HTR-8/SVneo (cell line): ENCODE measurements around the gene NCOA6.
"Not testable (repeated sequence)": the region's sequence is repeated elsewhere in the genome, so short reads cannot be mapped to it uniquely, and the experiment has no call there.

ENCODE experiments used
- DNase-seq: peaks from one replicate; pipeline ENCODE4 v3.0.0; 2011; ENCODE audit warnings: low spot score, mixed read lengths; ENCODE audit not compliant: insufficient read length
- FAIRE-seq: peaks from 2 replicates; lab custom pipeline; 2011; peaks lifted over from hg19 to GRCh38; lab: Jason Lieb, UNC

The NCOA6 gene

GRCh38 chr20:34780291-34780690, 45.2 kb downstream of the NCOA6 start:
- not testable (repeated sequence) for FAIRE-seq, DNase-seq

GRCh38 chr20:34776177-34776576, 49.3 kb downstream of the NCOA6 start:
- no peak for DNase-seq
- no peak for FAIRE-seq

DNA sequence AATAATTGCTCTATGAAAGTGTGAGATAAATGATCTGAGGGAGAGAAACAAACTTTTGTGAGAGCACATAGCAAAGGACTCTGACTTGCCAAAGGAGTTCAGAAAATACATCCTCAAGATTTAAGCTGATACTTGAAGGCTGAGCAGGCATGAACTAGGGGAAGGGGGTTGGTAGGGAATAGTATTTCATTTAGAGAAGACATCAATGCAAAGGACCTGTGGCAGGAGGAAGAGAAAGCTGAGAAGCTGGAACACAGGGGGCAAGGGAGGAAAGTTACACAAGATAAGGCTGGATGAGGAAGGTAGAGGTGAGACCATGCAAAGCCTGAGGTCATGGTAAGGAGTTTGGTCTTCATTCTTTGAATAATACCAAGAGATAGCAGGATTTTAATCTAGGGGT, 50.6 kb downstream of the NCOA6 start:
- no peak for DNase-seq
- no peak for FAIRE-seq

- DNase-seq: no peak
These were observed 51.0 kb downstream of the NCOA6 start for GRCh38 chr20:34774449-34774848.

DNA sequence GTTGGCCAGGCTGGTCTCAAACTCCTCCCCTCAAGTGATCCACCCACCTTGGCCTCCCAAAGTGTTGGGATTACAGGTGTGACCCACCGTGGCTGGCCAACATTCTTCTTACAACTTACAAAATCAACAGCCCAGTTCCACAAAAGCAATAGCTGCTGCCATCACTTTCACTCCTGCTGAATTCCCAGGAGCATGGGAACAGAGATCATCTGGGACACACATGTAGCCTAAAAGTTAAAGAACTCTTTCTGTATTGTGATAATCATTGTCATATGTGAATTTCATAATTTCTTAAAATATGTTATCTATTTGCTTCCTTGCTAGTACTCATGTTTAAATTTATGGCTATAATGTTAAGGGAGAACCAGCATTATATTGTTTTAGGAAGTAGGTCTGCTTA, 51.7 kb downstream of the NCOA6 start:
- DNase-seq: no peak
- FAIRE-seq: no peak

More at GRCh38 chr20:34774449-34774848, 51.0 kb downstream of the NCOA6 start:
- no peak for FAIRE-seq

DNA sequence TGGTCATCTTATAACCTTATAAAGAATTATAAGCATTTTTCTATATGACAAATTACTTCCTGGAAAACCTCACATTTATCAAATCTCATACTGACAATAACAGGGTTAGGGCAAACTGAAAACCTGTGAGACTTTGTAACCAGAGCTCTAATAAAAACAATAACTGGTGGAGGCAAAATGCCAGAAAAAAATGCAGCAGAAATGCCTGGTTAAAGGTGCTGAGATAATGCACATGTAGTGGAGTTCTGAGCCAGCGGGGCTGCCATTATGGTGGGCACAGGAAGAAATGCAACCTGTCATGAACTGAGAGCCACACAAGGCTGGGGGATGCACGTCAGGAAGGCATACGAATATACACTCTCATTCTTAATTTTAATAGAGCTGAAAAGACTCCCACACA, 53.0 kb downstream of the NCOA6 start:
- no peak for FAIRE-seq
- DNase-seq: no peak

DNA sequence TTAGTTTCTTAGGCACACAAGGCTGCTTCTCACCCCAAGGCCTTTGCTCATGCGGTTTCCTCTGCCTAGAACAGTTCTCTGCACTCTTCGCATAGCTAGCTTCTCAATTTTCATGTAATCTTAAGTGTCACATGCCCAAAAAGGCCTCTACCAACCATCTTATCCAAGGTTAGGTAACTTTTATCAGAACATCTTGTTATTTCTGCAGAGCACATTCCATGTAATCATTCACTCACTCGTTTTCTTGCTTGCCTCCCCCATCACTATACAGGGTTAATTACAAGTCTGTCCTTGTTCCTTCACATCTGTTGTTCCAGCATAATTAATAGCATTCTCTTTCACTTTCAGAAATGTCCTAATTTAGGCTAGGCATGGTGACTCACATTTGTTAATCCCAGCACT, 53.8 kb downstream of the NCOA6 start:
- FAIRE-seq (no peak), DNase-seq (no peak)

GRCh38 chr20:34768096-34768495, 57.4 kb downstream of the NCOA6 start:
- DNase-seq: peak; percentile 44
- peak; percentile 16 for FAIRE-seq

GRCh38 chr20:34762031-34762555, 63.4 kb downstream of the NCOA6 start:
- FAIRE-seq (no peak), DNase-seq (no peak)

GRCh38 chr20:34755367-34755766, 70.1 kb downstream of the NCOA6 start:
- DNase-seq: no peak
- FAIRE-seq: no peak

DNA sequence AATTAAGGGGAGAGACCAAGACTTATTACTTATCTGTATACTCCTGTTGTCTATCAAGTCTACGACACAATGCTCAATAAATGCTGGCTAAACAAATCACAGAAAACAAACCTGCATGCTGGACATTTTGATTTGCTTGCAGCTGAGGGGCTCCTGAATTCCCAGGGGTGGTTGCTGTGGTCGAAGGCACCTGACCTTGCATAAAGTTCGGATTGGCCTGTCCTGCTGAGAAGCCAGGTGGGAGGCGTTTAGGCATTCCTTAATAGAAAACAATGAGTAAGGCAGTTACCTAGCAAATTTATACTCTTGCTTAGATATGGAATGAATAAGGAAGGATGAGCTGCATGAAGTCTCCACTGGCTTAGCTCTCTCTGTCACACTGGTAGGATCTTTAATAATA, 70.8 kb downstream of the NCOA6 start:
- no peak for FAIRE-seq
- no peak for DNase-seq

- FAIRE-seq: no peak
- DNase-seq: no peak
These were observed 71.6 kb downstream of the NCOA6 start for GRCh38 chr20:34753706-34754461.

DNA sequence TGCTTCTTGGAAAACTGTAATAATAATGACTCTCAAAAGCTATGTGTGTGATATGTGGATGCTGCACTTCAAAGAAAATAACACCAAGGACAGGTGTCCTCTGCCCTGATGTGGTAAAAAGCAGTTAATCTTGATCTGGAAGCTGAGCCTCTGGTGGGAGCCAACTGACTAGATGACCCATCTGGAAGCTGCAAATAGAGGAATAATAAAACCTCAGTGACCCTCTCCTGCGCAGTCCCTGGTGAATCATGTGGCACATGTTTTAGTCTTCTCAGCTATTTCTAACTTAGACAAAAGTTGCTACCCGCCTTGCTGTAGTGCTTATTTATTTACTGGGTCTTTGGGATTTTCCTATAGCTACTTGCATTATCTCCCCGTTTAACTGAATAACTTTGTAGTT, 74.0 kb downstream of the NCOA6 start:
- no peak for FAIRE-seq
- DNase-seq: no peak

DNA sequence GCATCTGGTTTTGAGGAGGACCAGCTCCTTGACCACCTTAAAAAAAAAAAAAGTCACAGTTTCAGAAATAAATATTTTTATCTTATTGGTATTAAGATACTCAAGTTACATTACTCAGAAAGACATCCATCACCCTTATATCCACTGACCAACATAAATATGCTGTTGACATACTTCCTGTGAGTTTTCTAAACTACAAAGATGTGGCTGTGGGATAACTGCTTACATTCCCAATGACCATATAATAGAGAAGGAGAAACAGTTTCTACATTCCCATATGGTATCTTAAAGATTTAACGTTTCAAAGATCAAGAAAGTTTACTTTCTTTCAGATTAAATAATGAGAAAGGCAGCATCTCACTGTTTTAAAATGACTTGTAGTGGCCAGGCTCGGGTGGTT, 75.0 kb downstream of the NCOA6 start:
- DNase-seq (no peak), FAIRE-seq (no peak)

DNA sequence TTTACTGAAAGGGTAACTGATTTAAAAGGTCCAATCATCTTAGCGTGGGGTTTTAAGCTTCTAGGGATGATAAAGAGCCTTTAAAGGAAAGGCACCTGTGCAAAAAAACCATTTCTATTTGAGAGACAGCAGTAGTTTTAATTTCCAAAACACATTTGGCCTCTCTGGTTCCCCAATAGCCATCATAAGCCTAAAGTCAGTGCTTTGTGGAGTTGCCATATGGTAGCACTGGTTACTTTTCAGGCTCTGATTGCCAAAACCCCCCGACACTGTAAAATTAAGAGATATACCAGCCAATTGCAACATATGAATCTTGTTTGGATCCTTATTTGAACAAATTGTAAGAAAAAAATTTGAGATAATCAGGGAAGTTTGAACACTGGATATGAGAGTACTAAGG, 76.7 kb downstream of the NCOA6 start:
- no peak for FAIRE-seq
- DNase-seq: no peak

DNA sequence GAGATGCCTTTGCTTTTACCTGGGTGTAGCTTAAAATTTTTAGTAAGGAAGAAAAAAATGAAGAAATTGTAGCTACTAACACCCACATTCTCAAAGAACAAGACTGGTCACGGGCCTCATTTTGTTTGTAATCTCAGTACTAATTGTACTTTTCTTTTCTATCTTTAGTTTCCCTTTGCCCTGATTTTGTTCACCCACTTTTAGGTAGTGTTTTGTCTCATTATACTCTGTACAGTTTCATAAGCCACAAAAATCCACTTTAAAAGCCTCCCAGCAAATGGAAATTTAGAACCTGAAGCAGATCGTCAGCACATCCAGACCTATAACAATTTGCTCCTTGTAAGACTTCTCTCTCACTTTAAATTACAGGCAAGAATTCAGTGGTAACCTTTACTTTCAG, 78.0 kb downstream of the NCOA6 start:
- DNase-seq: no peak
- FAIRE-seq: no peak

- FAIRE-seq: no peak
- DNase-seq: no peak
These were observed 78.8 kb downstream of the NCOA6 start for GRCh38 chr20:34746674-34747073.

GRCh38 chr20:34744847-34745246, 80.6 kb downstream of the NCOA6 start:
- FAIRE-seq: peak; percentile 36
- DNase-seq: no peak

DNA sequence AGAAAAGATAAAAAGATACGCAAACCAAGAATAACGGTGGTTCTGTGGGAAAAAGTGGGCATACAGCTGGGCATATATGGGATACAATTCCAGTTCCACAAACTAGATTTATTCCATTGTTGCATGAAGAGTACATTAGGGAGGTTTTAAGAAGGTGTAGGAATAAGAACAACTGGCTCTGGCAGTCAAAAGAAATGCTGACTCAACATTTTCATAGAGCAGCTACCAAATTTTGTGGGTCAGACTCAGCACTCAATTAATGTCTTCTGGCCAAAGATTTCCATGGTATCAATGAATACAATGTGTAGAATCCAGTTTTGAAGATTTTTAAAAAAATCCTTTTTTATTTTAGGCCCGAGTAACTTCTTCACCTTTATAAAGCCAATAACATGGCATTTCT, 81.1 kb downstream of the NCOA6 start:
- DNase-seq (no peak), FAIRE-seq (no peak)

- FAIRE-seq (no peak), DNase-seq (no peak)
These were observed 82.4 kb downstream of the NCOA6 start for GRCh38 chr20:34743039-34743438.

- FAIRE-seq: no peak
These were observed 89.2 kb downstream of the NCOA6 start for GRCh38 chr20:34736106-34736735.

GRCh38 chr20:34732523-34732922, 92.9 kb downstream of the NCOA6 start:
- DNase-seq (no peak), FAIRE-seq (no peak)

More at GRCh38 chr20:34736106-34736735, 89.2 kb downstream of the NCOA6 start:
- DNase-seq: no peak
